DOHH2 (cell line): Measurements from ENCODE around the gene MAG.
"Not testable (repeated sequence)": the region's sequence is repeated elsewhere in the genome, so short reads cannot be mapped to it uniquely, and the experiment has no call there.

ENCODE experiments used
- H3F3A ChIP-seq: fragments of 200-600 bp; sonication (generic), shearing (Covaris generic); 2 replicates; pipeline ENCODE4 v1.6.0; 2016; ENCODE audit warnings: antibody characterized with exemption, mild to moderate bottlenecking; ENCODE audit not compliant: control insufficient read depth, insufficient read depth
- H3K27ac ChIP-seq: fragments of 200-600 bp; sonication (generic); 2 replicates; pipeline ENCODE4 v1.5.1; 2014; ENCODE audit warnings: low read depth, mild to moderate bottlenecking, low read length, moderate library complexity
- H3K27me3 ChIP-seq: fragments of 200-600 bp; sonication (generic); 2 replicates; pipeline ENCODE4 v1.6.1; 2014; ENCODE audit warnings: mild to moderate bottlenecking, low read length, mixed read lengths; ENCODE audit not compliant: control insufficient read depth
- H3K36me3 ChIP-seq: fragments of 200-600 bp; sonication (generic); 2 replicates; pipeline ENCODE4 v1.6.1; 2014; ENCODE audit warnings: mild to moderate bottlenecking, low read length, moderate library complexity, mixed read lengths; ENCODE audit not compliant: control insufficient read depth
- H3K4me1 ChIP-seq: fragments of 200-600 bp; sonication (generic); 2 replicates; pipeline ENCODE4 v1.6.1; 2014; ENCODE audit warnings: mild to moderate bottlenecking, low read length, mixed read lengths; ENCODE audit not compliant: control insufficient read depth
- H3K4me2 ChIP-seq: fragments of 200-600 bp; sonication (generic); 2 replicates; pipeline ENCODE4 v1.6.0; 2014; ENCODE audit warnings: mild to moderate bottlenecking, low read length, moderate library complexity
- H3K4me3 ChIP-seq: fragments of 200-600 bp; sonication (generic); 2 replicates; pipeline ENCODE4 v1.5.1; 2014; ENCODE audit warnings: mild to moderate bottlenecking, low read length, mixed read lengths
- H3K79me2 ChIP-seq: fragments of 200-600 bp; sonication (generic); 2 replicates; pipeline ENCODE4 v1.6.1; 2014; ENCODE audit warnings: mild to moderate bottlenecking, low read length, mixed read lengths; ENCODE audit not compliant: control insufficient read depth
- H3K9me2 ChIP-seq: fragments of 200-600 bp; sonication (generic); replicated peaks from 2 replicates; pipeline ENCODE4 v1.6.1; 2014; ENCODE audit warnings: mild to moderate bottlenecking, low read length, mixed read lengths; ENCODE audit not compliant: control insufficient read depth
- H3K9me3 ChIP-seq: fragments of 200-600 bp; sonication (generic); 2 replicates; pipeline ENCODE4 v1.6.1; 2014; ENCODE audit warnings: antibody characterized with exemption, low read length, mixed read lengths; ENCODE audit not compliant: control insufficient read depth, insufficient read depth
- H4K20me1 ChIP-seq: fragments of 200-600 bp; sonication (generic); 2 replicates; pipeline ENCODE4 v1.6.0; 2014; ENCODE audit warnings: low read depth, mild to moderate bottlenecking, antibody characterized with exemption, low read length, moderate library complexity; ENCODE audit not compliant: control insufficient read depth, insufficient read depth
- CTCF ChIP-seq: fragments of 200-600 bp; sonication (generic); IDR thresholded peaks from one replicate; pipeline ENCODE4 v1.5.1; 2014; ENCODE audit warnings: antibody characterized with exemption, mild to moderate bottlenecking, low read depth, low read length; ENCODE audit not compliant: poor library complexity, severe bottlenecking
- EZH2phosphoT487 ChIP-seq: fragments of 200-600 bp; sonication (generic); IDR thresholded peaks from 2 replicates; pipeline ENCODE4 v1.6.1; 2017; ENCODE audit warnings: borderline replicate concordance, mild to moderate bottlenecking, antibody characterized with exemption, low read length, moderate library complexity, mixed read lengths

Gene MAG

DNA sequence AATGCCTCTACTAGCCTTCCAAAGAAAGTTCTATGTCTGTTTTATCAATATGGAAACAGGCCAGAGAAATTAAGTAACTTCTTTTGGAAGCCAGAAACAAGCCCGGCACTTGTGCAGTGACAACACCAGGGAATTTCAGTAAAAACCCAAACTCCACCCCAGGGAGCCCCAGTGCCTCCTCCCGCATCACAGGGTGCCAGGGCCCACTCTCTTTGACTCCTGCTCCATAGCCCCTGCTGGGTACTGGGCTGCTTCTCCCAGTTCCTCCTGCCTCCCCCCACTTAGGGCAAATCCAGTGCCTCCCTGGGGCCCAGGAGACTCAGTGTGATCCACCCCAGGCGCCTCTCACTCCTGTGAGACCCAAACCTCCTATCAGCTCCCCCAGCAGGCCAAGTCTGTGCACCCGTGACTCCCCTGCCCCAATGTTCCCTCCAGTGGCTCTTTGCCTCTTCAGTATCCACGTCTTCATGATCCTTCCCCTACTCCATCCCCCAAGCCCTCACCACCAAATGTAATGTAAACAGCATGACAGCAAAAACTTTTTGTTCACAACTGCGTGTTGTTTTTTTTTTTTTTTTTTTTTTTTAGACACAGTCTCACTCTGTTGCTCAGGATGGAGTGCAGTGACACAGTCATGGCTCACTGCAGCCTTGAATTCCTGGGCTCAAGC, 64.0 kb downstream of the MAG start:
- Histone ChIP-seq H3K27me3 (peaks cover 22% of the 10 kb centered on the region), H3K9me2 (no peaks in the 10 kb centered on the region), H3K27ac (no peak overlapping the region), H3K79me2 (no peaks in the 10 kb centered on the region), H3K9me3 (no peaks in the 10 kb centered on the region), H3K4me1 (peaks cover 30% of the 10 kb centered on the region), H3K4me3 (no peak overlapping the region), H4K20me1 (no peaks in the 10 kb centered on the region), H3K4me2 (no peak overlapping the region), H3F3A (no peaks in the 10 kb centered on the region), H3K36me3 (no peaks in the 10 kb centered on the region)
- TF ChIP-seq CTCF (no peak), EZH2phosphoT487 (no peak)

DNA sequence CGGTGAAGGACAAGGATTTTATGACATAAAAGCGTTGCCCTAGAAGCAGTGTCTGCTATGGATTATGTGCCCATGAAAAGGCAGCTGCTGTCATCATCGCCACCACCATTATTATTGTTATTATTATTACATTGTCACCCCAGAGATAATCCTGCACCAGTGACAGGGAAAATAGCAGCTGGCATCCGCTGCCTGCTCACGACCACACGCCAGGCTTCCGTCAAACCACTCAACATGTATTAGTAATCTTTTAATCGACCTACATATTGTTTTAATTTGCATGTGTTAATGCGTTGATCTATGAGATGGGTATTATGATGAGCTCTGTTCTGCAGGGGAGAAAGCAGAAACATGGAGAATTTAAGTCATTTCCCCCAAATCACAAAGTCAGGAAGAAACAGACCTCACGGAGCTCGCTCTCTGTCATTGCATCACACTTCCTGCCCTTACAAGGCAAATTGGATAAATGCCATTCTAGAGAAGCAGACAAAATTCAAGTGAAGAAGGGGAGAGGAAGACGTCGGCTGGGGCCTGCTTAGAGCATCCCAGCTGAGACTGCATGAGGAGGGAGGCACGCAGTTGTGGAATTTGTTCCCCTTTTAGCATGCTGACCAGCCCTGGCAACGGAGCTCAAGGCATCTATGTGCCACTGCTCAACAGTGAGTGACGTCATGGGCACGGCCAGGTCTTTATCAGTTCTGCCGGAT, 66.1 kb downstream of the MAG start, which contains the start of gene FFAR3:
Gene FFAR3 (plus strand): TSS at position 594 of the 707 bp plus-strand sequence. CDS start 431 bp downstream, outside the sequence.
- TF ChIP-seq CTCF, result no peak
- TF ChIP-seq EZH2phosphoT487, result no peak
- H4K20me1 ChIP-seq, result no peaks in the 10 kb centered on the region
- no peak within 1 kb of the TSS for H3K4me3 ChIP-seq
- no peak within 1 kb of the TSS for H3K4me2 ChIP-seq
- no peaks in the 10 kb centered on the region for H3K36me3 ChIP-seq
- no peaks in the 10 kb centered on the region for H3K9me2 ChIP-seq
- H3K4me1 ChIP-seq, result peaks cover 9% of the 10 kb centered on the region
- H3K9me3 ChIP-seq, result no peaks in the 10 kb centered on the region
- H3K27ac ChIP-seq, result no peak within 1 kb of the TSS
- H3K79me2 ChIP-seq, result no peaks in the 10 kb centered on the region
- no peaks in the 10 kb centered on the region for H3F3A ChIP-seq
- peaks cover 36% of the 10 kb centered on the region for H3K27me3 ChIP-seq

GRCh38 chr19:35358834-35359233, 66.9 kb downstream of the MAG start:
- not testable (repeated sequence) for H3K79me2 ChIP-seq, H3K36me3 ChIP-seq, H3K27ac ChIP-seq, H3F3A ChIP-seq, H3K4me3 ChIP-seq, H4K20me1 ChIP-seq, H3K9me3 ChIP-seq, H3K9me2 ChIP-seq, H3K4me2 ChIP-seq, H3K4me1 ChIP-seq
- H3K27me3 ChIP-seq, result peaks cover 40% of the 10 kb centered on the region

GRCh38 chr19:35359395-35359794, 67.4 kb downstream of the MAG start:
- H3K36me3 ChIP-seq, H3F3A ChIP-seq, H3K27ac ChIP-seq, H3K79me2 ChIP-seq, H3K4me2 ChIP-seq, H3K9me2 ChIP-seq, H3K9me3 ChIP-seq, H3K4me3 ChIP-seq, H4K20me1 ChIP-seq, H3K4me1 ChIP-seq: not testable (repeated sequence)
- H3K27me3 ChIP-seq, result peaks cover 44% of the 10 kb centered on the region

DNA sequence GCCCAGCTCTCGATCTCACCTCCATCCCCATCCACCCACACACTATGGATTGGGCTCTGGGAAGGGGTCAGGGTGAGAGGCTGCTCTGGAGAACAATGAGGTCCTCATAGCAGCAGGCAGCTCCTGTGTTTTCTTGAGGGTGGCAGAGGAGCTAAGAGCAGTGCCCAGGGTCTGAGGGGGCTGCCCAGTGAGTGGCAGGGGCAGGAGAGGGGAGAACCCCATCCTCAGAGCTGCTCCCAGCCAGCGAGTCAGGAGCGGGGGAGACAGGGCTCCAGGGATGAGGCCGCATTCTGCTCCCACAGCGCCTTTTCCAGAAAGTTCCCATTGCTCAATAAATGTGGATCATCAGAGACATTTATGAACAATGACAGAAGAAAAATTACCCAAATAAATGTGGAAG, 68.1 kb downstream of the MAG start:
- H3K4me3 ChIP-seq, H4K20me1 ChIP-seq, H3K9me3 ChIP-seq, H3K79me2 ChIP-seq, H3K9me2 ChIP-seq, H3K36me3 ChIP-seq, H3K4me1 ChIP-seq, H3K27ac ChIP-seq, H3K4me2 ChIP-seq, H3F3A ChIP-seq: not testable (repeated sequence)
- peaks cover 46% of the 10 kb centered on the region for H3K27me3 ChIP-seq
